Prostate gland (tissue), 2 donors: Measurements from ENCODE around the gene ZNF277.

Source experiments
- CTCF ChIP-seq, 4 experiments: fragments of 200-600 bp in 2 of 4; fragments of 450-650 bp in 2 of 4; sonication (generic) in 2 of 4; IDR thresholded peaks; 1 replicate in 3 of 4; 2 replicates in 1 of 4; pipeline ENCODE4 v1.5.1; 2016 to 2019; ENCODE audit warnings: antibody characterized with exemption in 4 of 4, mild to moderate bottlenecking in 2 of 4, moderate library complexity in 2 of 4
- POLR2AphosphoS5 ChIP-seq: sonication (generic); formaldehyde crosslinking; IDR thresholded peaks from one replicate; pipeline ENCODE4 v1.6.1; 2017; ENCODE audit warnings: antibody characterized with exemption

GRCh38 chr7:112255388-112255720 is 48.9 kb downstream of the ZNF277 start:
- TF ChIP-seq CTCF (IDR thresholded peaks at IDR 0.05) (no peak), POLR2AphosphoS5 (no peak)
